Adrenal gland (tissue), 12 donors: ENCODE data around the gene ARHGEF11. TPM values are rescaled to one million over a fixed set of nuclear protein-coding genes. Genes with fewer than 3 reads are reported as not detected.

ENCODE experiments used
- DNase-seq, 7 donors: peaks; one replicate each; pipeline ENCODE4 v3.0.0-alpha.2; 2019 to 2020
- H3K27ac ChIP-seq, 5 donors: fragments of 200-600 bp; sonication (generic) in 4 of 5; 1 replicate in 3 of 5; 2 replicates in 2 of 5; pipeline versions ENCODE4 v1.5.1 to v1.8.0; 2016 to 2020; ENCODE audit warnings: mild to moderate bottlenecking in 1 of 5
- H3K27me3 ChIP-seq: fragments of 200-600 bp; 2 replicates; pipeline ENCODE4 v1.8.0; 2021
- H3K36me3 ChIP-seq, 2 donors: fragments of 200-600 bp; replicated peaks in 1 of 2; 1 replicate in 1 of 2; 2 replicates in 1 of 2; pipeline versions ENCODE4 v1.5.1 to v1.8.0; 2018 to 2022
- H3K4me1 ChIP-seq, 2 donors: fragments of 200-600 bp; replicated peaks in 1 of 2; 1 replicate in 1 of 2; 2 replicates in 1 of 2; pipeline versions ENCODE4 v1.5.1 to v1.8.0; 2018 to 2021
- H3K4me3 ChIP-seq, 4 donors: fragments of 200-600 bp; sonication (generic) in 3 of 4; one replicate each; pipeline ENCODE4 v1.5.1; 2016 to 2018
- H3K9me3 ChIP-seq, 3 donors: fragments of 200-600 bp; sonication (generic) in 1 of 3; replicated peaks in 1 of 3; 1 replicate in 2 of 3; 2 replicates in 1 of 3; pipeline versions ENCODE4 v1.5.1 to v1.8.0; 2016 to 2021
- POLR2A ChIP-seq, 2 donors: fragments of 450-650 bp; IDR thresholded peaks; one replicate each; pipeline ENCODE4 v1.6.1; 2017; ENCODE audit warnings: antibody characterized with exemption in 2 of 2, mild to moderate bottlenecking in 2 of 2, moderate library complexity in 1 of 2
- WGBS, 4 donors: extraction: QIAGEN DNeasy Blood & Tissue Kit in 2 of 4; methylation state at CpG; one replicate each; pipeline versions ENCODE4 v1.1.5 to v1.1.7; 2013 to 2017; 5-methylcytosine and 5-hydroxymethylcytosine counted together
- intact Hi-C, 2 donors: fragments of 100-400 bp; cut with DNase I; formaldehyde crosslinking; loops; one replicate each; pipeline versions ENCODE4 v1.14.1 to v1.15.0; 2022 to 2023
- polyA plus RNA-seq, 3 donors: library from polyadenylated mRNA; stranded (reverse); fragments of 200-250 nt in 2 of 3; fragments of 350-450 nt in 1 of 3; fragmentation: Illumina TruSeq in 1 of 3; extraction: RNeasy Lipid Tissue Mini Kit (QIAGEN cat#74804) in 1 of 3; gene quantifications; one replicate each; pipeline ENCODE4 v1.2.3, GENCODE V29; 2013 to 2014
- total RNA-seq, 9 donors: library from RNA; depleted of rRNA in 4 of 9; stranded (reverse); fragments of >200 nt in 4 of 9; fragments of 120-200 nt in 1 of 9; fragmentation: NEBNext Ultra II Directional in 1 of 9; extraction: Animal tissue kit (Norgen Biotek cat#: 25700) in 1 of 9; gene quantifications; one replicate each; pipeline versions ENCODE4 v1.1.0 to v1.2.4, GENCODE V29; 2013 to 2023
- TF ChIP-seq, protein P1 (sequence below), 6 experiments: fragments of 450-650 bp in 4 of 6; fragments of 200-600 bp in 2 of 6; sonication (generic) in 1 of 6; IDR thresholded peaks; 1 replicate in 5 of 6; 2 replicates in 1 of 6; pipeline versions ENCODE4 v1.5.1 to v1.8.0; 2016 to 2021; ENCODE audit warnings: antibody characterized with exemption in 6 of 6, mild to moderate bottlenecking in 2 of 6, moderate library complexity in 1 of 6
- donor health status: healthy with polysubstance abuse.
- donor health status: Bipolar disorder and iron deficiency.
- donor health status: DM: yes; HTN: yes; CAD: no.
- donor health status: DM: no; HTN: no; CAD: no.
- donor health status: DM: no; HTN: no; CAD: no.
- donor health status: DM: yes; HTN: yes; CAD: no.

The ARHGEF11 gene
- total and polyA plus RNA-seq, 12 donors = 14.2 to 69.2 (median 38.3) TPM

DNA sequence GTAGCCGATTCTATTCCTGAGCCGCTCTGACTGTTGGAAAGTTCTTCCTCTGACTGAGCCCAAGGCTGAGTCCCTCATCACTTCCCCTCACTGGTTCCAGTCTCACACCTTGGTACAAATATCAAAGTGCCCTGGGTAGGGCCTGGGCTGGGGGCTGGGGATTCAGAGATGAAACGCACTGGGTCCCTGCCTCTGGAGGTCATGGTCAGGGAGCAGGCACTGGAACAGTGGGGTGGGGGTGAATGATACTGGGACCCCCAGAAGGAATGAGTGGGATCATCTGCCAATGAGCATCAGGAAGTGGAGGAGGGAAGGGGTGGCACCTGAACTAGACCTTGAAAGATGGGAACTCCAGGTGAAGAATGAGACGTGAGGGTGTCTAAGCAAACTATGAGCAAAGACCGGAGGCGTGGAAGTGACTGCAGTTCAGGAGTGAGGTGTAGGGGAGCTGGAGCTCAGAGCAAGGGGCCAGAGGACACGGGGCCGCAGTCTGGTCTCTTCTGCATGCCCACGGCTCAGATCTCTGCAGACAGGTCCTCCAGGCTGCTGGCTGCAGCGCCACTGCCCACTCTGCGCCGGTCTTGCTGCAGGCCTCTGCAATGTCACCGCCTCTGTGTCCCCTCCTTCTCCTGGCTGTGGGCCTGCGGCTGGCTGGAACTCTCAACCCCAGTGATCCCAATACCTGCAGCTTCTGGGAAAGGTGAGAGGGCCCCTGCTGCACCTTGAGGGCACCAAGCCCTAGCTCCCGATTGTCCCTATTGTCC is 142.0 kb downstream of the ARHGEF11 start:
- H3K9me3 ChIP-seq = no peaks in the 10 kb centered on the region
- 74 to 80% (median 77%) methylated on average over 15 of the region's 15 CpGs for WGBS, 4 donors
- H3K27ac ChIP-seq = peak overlapping the region in 2 of 5 donors; percentile 26 to 90
- no peaks in the 10 kb centered on the region for H3K36me3 ChIP-seq
- no peak for DNase-seq
- H3K4me1 ChIP-seq = peaks cover 0 to 12% of the 10 kb centered on the region in 2 donors
- H3K4me3 ChIP-seq = no peak overlapping the region
- no peaks in the 10 kb centered on the region for H3K27me3 ChIP-seq
- intact Hi-C loops = no loop called here
- TF ChIP-seq, protein P1, sequence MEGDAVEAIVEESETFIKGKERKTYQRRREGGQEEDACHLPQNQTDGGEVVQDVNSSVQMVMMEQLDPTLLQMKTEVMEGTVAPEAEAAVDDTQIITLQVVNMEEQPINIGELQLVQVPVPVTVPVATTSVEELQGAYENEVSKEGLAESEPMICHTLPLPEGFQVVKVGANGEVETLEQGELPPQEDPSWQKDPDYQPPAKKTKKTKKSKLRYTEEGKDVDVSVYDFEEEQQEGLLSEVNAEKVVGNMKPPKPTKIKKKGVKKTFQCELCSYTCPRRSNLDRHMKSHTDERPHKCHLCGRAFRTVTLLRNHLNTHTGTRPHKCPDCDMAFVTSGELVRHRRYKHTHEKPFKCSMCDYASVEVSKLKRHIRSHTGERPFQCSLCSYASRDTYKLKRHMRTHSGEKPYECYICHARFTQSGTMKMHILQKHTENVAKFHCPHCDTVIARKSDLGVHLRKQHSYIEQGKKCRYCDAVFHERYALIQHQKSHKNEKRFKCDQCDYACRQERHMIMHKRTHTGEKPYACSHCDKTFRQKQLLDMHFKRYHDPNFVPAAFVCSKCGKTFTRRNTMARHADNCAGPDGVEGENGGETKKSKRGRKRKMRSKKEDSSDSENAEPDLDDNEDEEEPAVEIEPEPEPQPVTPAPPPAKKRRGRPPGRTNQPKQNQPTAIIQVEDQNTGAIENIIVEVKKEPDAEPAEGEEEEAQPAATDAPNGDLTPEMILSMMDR (IDR thresholded peaks at IDR 0.05) = no peak

DNA sequence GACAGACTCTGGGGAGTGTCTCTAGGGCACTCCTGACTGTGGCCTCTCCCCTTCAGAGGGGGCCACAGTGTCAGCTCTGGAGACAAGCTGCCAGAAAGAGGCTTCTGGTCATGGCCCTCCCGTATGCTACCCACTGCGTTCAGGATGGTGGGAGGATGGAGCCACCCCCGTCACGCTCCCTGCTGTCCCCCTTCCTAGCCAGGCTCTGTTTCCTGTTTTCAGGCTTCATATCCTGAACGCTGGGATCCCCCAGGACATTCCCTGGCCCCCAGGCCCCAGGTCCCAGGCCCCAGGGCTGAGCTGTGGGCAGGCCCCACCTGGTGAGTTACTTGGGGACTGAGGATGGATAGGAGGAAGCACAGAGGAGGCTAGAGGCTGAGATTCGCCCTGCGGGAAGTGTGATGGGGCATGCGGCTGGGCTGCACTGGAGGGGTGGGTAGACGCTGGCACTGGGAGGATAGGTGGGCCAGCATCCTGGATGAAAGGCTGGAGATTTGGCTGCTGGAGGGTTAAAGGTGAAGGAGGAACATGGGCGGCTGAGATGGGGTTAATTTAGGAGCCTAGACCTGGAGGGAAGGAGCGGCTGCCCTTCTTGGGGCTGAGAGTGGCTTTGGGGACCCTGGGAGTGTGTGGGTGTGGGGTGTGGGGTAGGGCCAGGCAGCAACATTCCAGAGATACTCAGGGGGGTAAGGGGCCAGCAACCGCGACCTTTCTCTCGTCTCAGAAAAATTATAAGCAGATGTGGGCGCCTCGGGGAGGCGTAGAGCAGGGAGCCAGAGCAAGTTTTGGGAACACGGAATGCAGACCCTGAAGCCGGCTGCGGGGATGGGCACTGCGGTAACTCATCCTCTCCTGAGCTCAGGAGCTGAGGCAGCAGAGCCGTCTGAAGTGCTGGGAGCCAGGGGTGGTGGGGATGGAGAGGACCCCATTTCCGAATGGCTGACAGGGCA is 143.3 kb downstream of the ARHGEF11 start:
- DNase-seq = no peak
- Histone ChIP-seq H3K4me3 (no peak overlapping the region), H3K36me3 (no peaks in the 10 kb centered on the region), H3K9me3 (no peaks in the 10 kb centered on the region), H3K27me3 (no peaks in the 10 kb centered on the region), H3K27ac (peak overlapping the region in 2 of 5 donors; percentile 26 to 90), H3K4me1 (peaks cover 0 to 15% of the 10 kb centered on the region in 2 donors)
- 55 to 66% (median 60%) methylated on average over 22 of the region's 23 CpGs for WGBS, 4 donors
- intact Hi-C loops = no loop called here
- no peak for TF ChIP-seq POLR2A (IDR thresholded peaks at IDR 0.05)
- TF ChIP-seq, protein P1 (IDR thresholded peaks at IDR 0.05) = no peak

DNA sequence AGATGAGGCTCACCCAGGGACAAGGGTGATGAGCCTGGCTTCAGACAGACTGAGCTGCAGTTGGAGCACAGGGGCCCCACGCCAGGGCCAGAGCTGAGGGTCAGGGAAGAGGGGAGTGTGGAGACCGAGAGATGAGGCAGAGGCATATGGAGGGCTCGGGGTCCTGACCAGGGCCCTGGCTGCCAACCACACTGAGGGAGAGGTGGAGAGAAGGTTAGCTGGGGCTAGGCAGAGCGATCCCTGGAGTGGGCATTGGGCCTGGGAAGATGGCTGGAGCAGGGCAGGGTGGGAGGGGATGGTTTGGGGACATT is 144.0 kb downstream of the ARHGEF11 start:
- H3K27ac ChIP-seq = peak overlapping the region in 1 of 5 donors; percentile 90
- H3K27me3 ChIP-seq = no peaks in the 10 kb centered on the region
- intact Hi-C loops = no loop called here

More for the DNA sequence above, 144.0 kb downstream of the ARHGEF11 start:
- TF ChIP-seq POLR2A (IDR thresholded peaks at IDR 0.05) = no peak
- TF ChIP-seq, protein P1 (IDR thresholded peaks at IDR 0.05) = no peak
- WGBS, 4 donors = 82 to 88% (median 85%) methylated on average over 4 of the region's 4 CpGs
- H3K36me3 ChIP-seq = no peaks in the 10 kb centered on the region
- no peak overlapping the region for H3K4me3 ChIP-seq
- DNase-seq = no peak
- no peaks in the 10 kb centered on the region for H3K9me3 ChIP-seq
- peaks cover 0 to 16% of the 10 kb centered on the region in 2 donors for H3K4me1 ChIP-seq
